KBM-7 (cell line): Measurements from ENCODE around the gene ZNF76.

Experiments used
- DNase-seq: peaks from one replicate; pipeline ENCODE4 v3.0.0-alpha.2; 2015
- in situ Hi-C: fragments of 300-500 bp; cut with MboI; formaldehyde crosslinking; loops from 2 replicates; pipeline ENCODE4 v1.14.3; 2020; ENCODE audit warnings: low sequenced_read_pairs, low pct_unique_long_range_greater_than_20kb, mixed read lengths

Gene ZNF76

GRCh38 chr6:35231563-35231962 is 28.0 kb upstream of the ZNF76 start:
- in situ Hi-C loops: loop anchor here (10.0 kb wide), 1 partner anchor 247 kb away; no protein-coding TSS in a partner anchor
- DNase-seq: no peak

GRCh38 chr6:35234901-35235300 is 24.6 kb upstream of the ZNF76 start:
- in situ Hi-C loops: loop anchor here (10.0 kb wide), 1 partner anchor 250 kb away; no protein-coding TSS in a partner anchor
- DNase-seq: no peak

GRCh38 chr6:35236223-35236622 is 23.3 kb upstream of the ZNF76 start:
- DNase-seq: no peak
- in situ Hi-C loops: loop anchor here (10.0 kb wide), 1 partner anchor 251 kb away; no protein-coding TSS in a partner anchor

- DNase-seq: no peak
- in situ Hi-C loops: loop anchor here (10.0 kb wide), 1 partner anchor 253 kb away; no protein-coding TSS in a partner anchor
Observed at GRCh38 chr6:35237476-35237875, 22.1 kb upstream of the ZNF76 start.

- in situ Hi-C loops: loop anchor here (10.0 kb wide), 1 partner anchor 254 kb away; no protein-coding TSS in a partner anchor
- DNase-seq: peak; percentile 18
Observed at GRCh38 chr6:35238843-35239289, 20.7 kb upstream of the ZNF76 start.

- DNase-seq: no peak
- in situ Hi-C loops: loop anchor here (10.0 kb wide), 1 partner anchor 255 kb away; no protein-coding TSS in a partner anchor
Observed at GRCh38 chr6:35239581-35239980, 20.0 kb upstream of the ZNF76 start.

- peak; percentile 77 for DNase-seq
- in situ Hi-C loops: no loop called here
Observed at GRCh38 chr6:35240838-35241801, 18.4 kb upstream of the ZNF76 start.

GRCh38 chr6:35242486-35242885 is 17.0 kb upstream of the ZNF76 start:
- DNase-seq: no peak
- in situ Hi-C loops: no loop called here

GRCh38 chr6:35242906-35243305 is 16.6 kb upstream of the ZNF76 start:
- in situ Hi-C loops: no loop called here
- DNase-seq: no peak

GRCh38 chr6:35243386-35243958 is 16.1 kb upstream of the ZNF76 start:
- in situ Hi-C loops: no loop called here
- no peak for DNase-seq

- in situ Hi-C loops: no loop called here
- no peak for DNase-seq
Observed at GRCh38 chr6:35244551-35244950, 15.0 kb upstream of the ZNF76 start.

- no peak for DNase-seq
- in situ Hi-C loops: no loop called here
Observed at GRCh38 chr6:35247642-35248231, 11.8 kb upstream of the ZNF76 start.

- DNase-seq: no peak
- in situ Hi-C loops: no loop called here
Observed at GRCh38 chr6:35248300-35248699, 11.2 kb upstream of the ZNF76 start.

GRCh38 chr6:35248965-35249364 is 10.6 kb upstream of the ZNF76 start:
- in situ Hi-C loops: no loop called here

GRCh38 chr6:35251949-35252348 is 7.6 kb upstream of the ZNF76 start:
- in situ Hi-C loops: no loop called here
- DNase-seq: no peak

More at GRCh38 chr6:35248965-35249364, 10.6 kb upstream of the ZNF76 start:
- no peak for DNase-seq

GRCh38 chr6:35253249-35253648 is 6.3 kb upstream of the ZNF76 start:
- DNase-seq: no peak
- in situ Hi-C loops: no loop called here

GRCh38 chr6:35258336-35258735 is 1.2 kb upstream of the ZNF76 start:
- in situ Hi-C loops: no loop called here
- DNase-seq: no peak

GRCh38 chr6:35258858-35259193 is 709 bp upstream of the ZNF76 start:
- in situ Hi-C loops: no loop called here
- DNase-seq: no peak

GRCh38 chr6:35259948-35260590 is 534 bp downstream of the ZNF76 start:
- in situ Hi-C loops: no loop called here
- no peak for DNase-seq
